Activated CD8-positive, alpha-beta memory T cell treated with anti-CD3 and anti-CD28 coated beads for 24 hours (primary cell): Measurements from ENCODE around the gene PER1.
A peak's percentile ranks its signal among the peaks of the same experiment; 100 is the strongest.

Experiments
- DNase-seq: peaks from one replicate; pipeline ENCODE4 v3.0.0-alpha.2; 2020

The PER1 gene

GRCh38 chr17:8140065-8141029 is 11.9 kb downstream of the PER1 start:
- DNase-seq = no peak

- peak; percentile 100 for DNase-seq
These were observed 13.4 kb downstream of the PER1 start for GRCh38 chr17:8138672-8139371.

GRCh38 chr17:8138374-8138671 is 13.9 kb downstream of the PER1 start:
- DNase-seq = no peak

DNA sequence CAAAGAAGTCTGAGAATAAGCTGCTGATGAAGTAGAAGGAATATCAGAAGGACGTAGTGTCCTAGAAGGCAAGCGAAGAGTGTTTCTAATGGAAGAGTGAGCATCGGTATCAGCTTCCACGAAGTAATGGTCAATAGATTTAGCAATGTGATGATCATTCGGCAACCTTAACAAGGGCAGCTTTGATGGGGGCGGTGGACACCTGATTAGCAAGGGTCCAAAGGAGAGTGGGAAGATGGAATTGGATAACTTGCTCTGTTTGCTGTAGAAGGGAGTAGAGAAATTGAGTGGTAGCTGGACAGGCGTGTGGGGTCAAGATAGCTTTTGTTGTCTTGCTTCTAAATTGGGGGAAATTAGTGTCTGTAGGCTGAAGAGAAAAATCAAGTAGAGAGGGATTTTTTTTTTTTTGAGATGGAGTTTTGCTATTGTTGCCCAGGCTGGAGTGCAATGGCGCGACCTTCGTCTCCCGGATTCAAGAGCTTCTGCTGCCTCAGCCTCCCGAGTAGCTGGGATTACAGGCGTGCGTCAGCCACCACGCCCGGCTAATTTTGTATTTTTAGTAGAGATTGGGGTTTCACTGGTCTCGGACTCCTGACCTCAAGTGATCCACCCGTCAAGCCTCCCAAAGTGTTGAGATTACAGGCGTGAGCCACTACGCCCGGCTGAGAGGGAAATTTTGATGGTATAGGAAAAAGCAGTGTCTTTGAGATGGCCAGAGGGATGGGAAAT is 14.4 kb downstream of the PER1 start:
- no peak for DNase-seq

- no peak for DNase-seq
These were observed 18.3 kb downstream of the PER1 start for GRCh38 chr17:8133941-8134340.

DNA sequence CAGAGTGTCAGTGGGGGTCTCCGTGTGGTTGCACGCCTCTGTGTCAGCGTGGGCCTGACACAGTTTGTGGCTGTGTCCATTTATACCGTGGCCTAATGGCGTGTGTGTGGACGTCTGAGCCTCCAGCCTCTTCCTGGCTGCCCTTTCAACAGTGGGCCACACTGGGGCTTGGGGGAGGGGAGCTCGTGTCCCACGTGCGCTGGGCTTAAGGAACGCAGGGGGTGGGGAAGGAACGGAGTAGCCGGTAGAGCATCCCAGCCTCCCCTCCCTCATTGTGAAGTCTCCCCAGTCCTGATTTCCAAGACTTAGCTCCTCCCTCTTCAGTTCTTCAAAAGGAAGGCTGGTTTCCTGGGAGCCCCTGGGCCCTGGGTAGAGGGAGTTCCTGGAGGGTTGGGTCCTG is 18.8 kb downstream of the PER1 start:
- no peak for DNase-seq

DNA sequence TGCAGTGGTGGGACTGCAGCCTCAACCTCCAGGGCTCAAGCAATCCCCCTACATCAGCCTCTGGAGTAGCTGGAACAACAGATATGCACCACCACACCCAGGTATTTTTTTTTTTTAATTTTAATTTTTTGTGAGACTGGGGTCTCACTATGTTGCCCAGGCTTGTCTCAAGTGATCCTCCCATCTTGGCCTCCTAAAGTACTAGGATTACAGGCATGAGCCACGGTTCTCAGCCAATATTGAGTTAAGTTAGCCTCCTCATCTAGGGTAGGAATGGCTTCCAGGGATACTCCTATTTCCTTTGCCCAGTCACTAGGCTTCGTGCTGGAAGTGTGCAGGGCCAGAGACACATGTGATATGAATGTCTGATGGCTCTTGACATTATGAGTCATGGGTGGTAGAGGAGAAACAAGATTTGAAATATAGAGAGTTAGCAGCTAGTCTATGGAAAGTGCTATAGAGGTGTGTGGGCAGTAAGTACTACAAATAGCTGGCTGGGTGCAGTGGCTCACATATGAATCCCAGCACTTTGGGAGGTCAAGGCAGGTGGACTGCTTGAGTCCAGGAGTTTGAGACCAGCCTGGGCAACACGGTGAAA is 20.3 kb downstream of the PER1 start:
- DNase-seq = no peak

DNA sequence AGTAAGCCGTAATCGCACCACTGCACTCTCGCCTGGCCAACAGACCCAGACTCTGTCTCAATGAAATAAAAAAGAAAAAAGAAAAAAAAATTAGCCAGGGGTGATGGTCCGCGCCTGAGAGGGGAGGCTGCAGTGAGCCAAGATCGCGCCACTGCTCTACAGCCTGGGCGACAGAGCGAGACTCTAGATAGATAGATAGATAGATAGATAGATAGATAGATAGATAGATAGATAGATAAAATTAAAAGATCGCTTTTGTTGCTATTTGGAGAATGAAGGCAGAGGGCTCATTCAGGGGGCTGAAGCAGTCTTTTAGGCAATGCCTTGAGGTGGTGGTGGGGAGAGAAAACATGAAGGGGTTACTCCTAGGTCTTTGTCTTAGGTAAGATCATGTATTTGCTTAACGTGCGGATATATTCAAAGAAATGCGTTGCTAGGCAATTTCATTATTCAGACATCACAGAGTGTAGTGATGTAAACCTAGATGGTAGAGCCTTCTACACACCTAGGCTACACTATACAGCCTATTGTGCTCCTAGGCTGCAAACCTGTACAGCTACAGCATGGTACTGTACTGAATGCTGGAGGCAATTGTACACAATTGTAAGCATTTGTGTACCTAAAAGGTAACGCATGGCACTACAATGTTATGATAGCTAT is 23.9 kb downstream of the PER1 start:
- DNase-seq = no peak

DNA sequence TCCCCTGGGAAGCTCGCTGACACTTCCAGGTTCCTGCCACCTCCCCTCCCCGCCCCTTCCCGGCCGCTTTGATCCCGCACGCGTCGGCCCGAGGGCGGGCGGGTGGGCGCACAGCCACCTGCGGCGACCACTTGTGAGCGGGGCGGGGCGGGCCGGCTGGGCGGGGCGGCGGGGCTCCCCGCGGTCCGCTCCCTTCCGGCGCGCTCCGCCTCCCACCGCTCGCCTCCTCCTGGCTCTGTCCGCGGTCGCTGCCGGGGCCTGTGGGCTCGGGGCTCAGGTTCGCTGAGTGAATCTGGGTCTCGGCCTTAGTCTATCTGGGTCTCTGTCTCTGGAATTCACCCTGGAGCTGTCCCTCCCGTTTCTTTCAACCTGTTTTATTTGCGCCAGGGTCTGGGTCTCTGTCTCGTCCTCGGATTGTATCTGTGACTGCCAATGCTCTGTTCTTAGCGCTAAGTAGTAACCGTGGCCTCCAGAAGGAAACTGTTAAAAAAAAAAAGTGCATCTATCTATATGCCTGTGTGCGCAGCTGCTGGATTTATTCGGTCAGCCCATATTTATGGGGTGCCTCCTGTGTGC is 25.6 kb downstream of the PER1 start:
- peak; percentile 84 for DNase-seq

DNA sequence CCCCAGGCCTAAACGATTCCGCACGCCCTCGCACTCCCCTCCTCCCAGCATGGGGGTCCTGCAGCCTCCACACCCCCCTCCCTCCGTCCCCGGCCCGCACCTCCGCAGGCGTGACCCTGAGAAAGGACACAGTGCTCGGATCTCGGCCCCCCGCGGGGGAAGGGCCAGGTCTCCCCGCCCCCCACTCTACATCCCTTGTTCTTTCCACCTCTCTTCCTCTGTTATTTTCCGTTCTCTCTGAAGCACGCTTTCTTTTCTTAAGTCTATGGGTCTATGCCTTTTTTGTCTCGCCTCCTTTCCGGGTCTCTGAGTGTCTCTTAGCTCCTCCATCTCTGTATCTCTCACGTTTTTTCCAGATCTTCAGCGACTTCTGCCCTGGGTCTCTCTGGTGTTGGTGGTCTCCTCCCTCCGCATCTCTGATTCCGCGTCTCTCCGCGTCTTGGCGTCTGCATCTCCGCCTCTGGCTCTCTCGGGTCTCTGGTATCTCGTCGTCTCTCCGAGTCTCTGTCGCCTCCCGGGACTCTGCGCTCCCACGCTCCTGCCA is 26.2 kb downstream of the PER1 start:
- peak; percentile 81 for DNase-seq

DNA sequence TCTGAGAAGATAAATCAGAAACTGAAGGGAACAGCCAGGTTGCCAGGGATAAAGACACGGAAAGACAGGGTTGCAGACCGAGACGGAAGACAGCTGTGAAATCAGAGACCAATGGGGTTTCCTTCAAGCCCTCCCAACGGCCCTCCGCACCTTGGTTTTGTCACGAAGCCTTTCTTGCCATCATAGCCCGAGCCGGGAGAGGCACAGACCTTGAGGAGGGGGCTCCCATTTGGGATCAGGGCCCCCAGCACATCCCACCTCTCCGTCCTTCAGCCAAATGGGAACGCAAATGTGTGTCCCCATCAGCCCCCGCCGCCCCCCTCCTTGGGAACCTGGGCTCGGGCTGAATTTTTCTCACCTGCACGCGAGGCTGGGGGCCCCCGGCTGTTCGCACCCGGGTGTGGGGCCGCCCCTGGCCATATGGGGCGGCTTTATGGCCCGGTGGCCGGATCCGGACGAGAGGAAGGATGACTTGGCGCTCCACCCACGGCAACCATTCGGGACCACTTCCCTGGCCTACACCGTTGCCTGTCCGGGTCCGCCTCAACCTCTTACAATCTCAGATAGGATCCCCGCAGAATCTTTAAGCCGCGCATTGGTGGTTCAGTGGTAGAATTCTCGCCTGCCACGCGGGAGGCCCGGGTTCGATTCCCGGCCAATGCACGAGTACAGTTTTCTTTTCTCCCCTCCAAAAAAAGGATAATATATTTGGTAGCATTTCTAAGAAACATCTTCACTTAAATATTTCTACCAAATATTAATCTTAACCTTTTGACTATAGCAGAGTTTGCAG is 26.9 kb downstream of the PER1 start:
- DNase-seq = peak; percentile 100

GRCh38 chr17:8124350-8125153 is 27.7 kb downstream of the PER1 start:
- DNase-seq = peak; percentile 71

DNA sequence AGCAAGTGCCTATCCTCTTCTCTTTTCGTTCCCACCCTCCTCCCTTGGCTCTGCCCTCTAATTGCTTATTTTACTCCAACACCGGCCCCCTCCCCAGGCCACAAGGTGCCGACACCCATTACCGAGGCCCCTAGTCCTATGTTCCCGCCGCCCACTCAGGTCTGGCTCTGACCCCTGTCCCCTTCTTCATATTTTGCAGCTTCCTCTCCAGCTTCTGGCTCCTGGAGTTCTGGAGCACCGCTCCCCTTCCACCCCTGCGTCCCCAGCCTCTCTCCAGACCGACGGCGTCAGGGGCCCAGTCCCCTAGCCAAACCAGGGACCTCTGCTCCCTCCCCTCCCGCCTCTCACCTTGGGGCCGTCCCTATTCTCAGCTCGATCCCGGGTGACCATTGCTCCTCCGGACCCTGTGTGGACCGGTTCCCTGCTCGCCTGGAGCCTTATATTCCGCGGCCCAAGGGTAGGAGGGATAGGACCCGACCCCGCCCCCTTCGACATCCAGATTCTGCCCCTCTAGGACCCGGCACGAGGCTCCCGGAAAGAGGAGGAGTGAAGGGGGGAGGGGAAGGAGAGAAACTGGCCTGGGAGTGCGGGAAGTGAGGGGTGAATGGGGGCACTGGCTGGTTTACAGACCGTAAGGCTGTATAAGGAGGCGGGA is 28.4 kb downstream of the PER1 start, which contains the start of gene HES7:
HES7 (minus strand) TSS at position 412 of the 655 bp plus-strand sequence; CDS start at position 390, 22 bp downstream.
- peak; percentile 70 for DNase-seq

DNA sequence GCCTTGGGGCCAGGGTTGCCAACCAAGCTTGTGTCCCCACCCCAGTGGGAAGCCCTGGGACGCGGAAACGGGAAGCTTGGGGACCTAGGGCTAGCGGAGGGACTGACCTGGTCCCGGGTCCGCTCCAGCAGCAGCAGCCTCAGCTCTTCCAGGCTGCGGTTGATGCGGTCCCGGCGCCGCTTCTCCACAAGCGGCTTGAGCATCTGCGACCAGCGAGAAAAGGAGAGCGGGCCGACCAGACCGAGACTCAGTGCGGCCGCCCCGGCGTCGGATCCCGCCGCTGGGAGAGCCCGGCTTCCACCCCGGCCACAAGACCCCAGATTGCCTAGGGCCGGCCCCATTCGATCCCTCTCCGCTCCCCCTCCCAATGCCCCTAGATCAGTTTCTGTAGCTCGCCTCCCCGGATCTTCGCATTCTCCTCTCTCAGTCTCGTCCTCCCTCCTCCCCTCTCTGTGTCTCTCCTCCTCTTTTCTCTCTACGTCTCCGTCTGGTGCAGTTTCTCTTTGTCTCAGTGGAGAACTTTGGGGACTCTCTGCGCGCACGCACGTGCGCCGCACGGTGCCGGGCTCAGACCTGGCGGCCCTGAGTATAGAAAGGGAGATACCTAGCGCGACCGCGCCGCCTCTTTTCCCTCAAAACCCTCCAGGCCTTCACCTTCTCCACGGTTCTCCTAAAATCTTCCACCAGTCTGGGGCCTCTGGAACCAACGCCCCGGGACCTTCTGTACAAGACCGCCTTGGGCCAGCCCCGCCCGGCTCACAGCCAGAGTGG is 29.1 kb downstream of the PER1 start:
- peak; percentile 82 for DNase-seq

- DNase-seq = peak; percentile 63
These were observed 29.7 kb downstream of the PER1 start for GRCh38 chr17:8122422-8122923.

- DNase-seq = peak; percentile 84
These were observed 30.4 kb downstream of the PER1 start for GRCh38 chr17:8121681-8122421.

- no peak for DNase-seq
These were observed 30.9 kb downstream of the PER1 start for GRCh38 chr17:8121407-8121680.
